Activated CD8-positive, alpha-beta T cell treated with anti-CD3 and anti-CD28 coated beads, Interleukin-2, amount 10 ng/mL, durations not matched to agents 7 days and 5 days (primary cell): Measurements from ENCODE around the gene DDX21. TPM values are rescaled to one million over a fixed set of nuclear protein-coding genes. Genes with fewer than 3 reads are reported as not detected.

Experiments
- ATAC-seq: fragments of 150-1000 bp; cut with Tn5 transposase; one replicate; pipeline ENCODE4 v1.10.0; 2021; ENCODE audit warnings: moderate library complexity
- CTCF ChIA-PET: fragments of 350-600 bp; sonication (Branson Sonifier 250); formaldehyde crosslinking; loops from one replicate; lab custom pipeline; 2021; ENCODE audit warnings: antibody characterized with exemption; lab: Charles Lee
- POLR2A ChIA-PET: fragments of 350-600 bp; sonication (Branson Sonifier 250); formaldehyde crosslinking; loops from one replicate; lab custom pipeline; 2021; ENCODE audit warnings: antibody characterized with exemption; lab: Charles Lee
- DNase-seq: peaks from one replicate; pipeline ENCODE4 v3.0.0-alpha.2; 2020
- H3K27ac Mint-ChIP-seq: one replicate; pipeline ENCODE4 v1.8.0; 2021; ENCODE audit warnings: mild to moderate bottlenecking, mixed read lengths
- H3K27me3 Mint-ChIP-seq: one replicate; pipeline ENCODE4 v1.8.0; 2021; ENCODE audit warnings: low read depth, mixed read lengths
- H3K36me3 Mint-ChIP-seq: one replicate; pipeline ENCODE4 v1.8.0; 2021; ENCODE audit warnings: low read depth, mixed read lengths
- H3K4me1 Mint-ChIP-seq: one replicate; pipeline ENCODE4 v1.8.0; 2021; ENCODE audit warnings: low read depth, mixed read lengths
- H3K4me3 Mint-ChIP-seq: one replicate; pipeline ENCODE4 v1.8.0; 2021; ENCODE audit warnings: mild to moderate bottlenecking, mixed read lengths
- H3K9me3 Mint-ChIP-seq: one replicate; pipeline ENCODE4 v1.8.0; 2022; ENCODE audit warnings: mixed read lengths; ENCODE audit not compliant: insufficient read depth
- total RNA-seq, 2 experiments: library from RNA; stranded (reverse); gene quantifications; one replicate each; pipeline ENCODE4 v1.2.3, GENCODE V29; 2021

DDX21 gene
- total RNA-seq, 2 experiments from 2014 or later, result 94.7 to 94.9 TPM

GRCh38 chr10:69014171-69014570, 58.2 kb downstream of the DDX21 start:
- no peaks in the 10 kb centered on the region for H3K27me3 Mint-ChIP-seq
- no peaks in the 10 kb centered on the region for H3K9me3 Mint-ChIP-seq
- no peak overlapping the region for H3K4me3 Mint-ChIP-seq
- POLR2A ChIA-PET, result interaction anchor here (1.2 kb wide), 1 partner anchor 9 kb away, joined by 3 read pairs; no protein-coding TSS in a partner anchor
- H3K36me3 Mint-ChIP-seq, result peaks cover 34% of the 10 kb centered on the region
- CTCF ChIA-PET, result interaction anchor here (1.3 to 2.5 kb wide), 3 partner anchors 8 to 80 kb away, joined by 4 to 16 read pairs (median 8); no protein-coding TSS in a partner anchor
- no peak for DNase-seq
- no peak for ATAC-seq
- H3K4me1 Mint-ChIP-seq, result peaks cover 8% of the 10 kb centered on the region
- no peak overlapping the region for H3K27ac Mint-ChIP-seq

DNA sequence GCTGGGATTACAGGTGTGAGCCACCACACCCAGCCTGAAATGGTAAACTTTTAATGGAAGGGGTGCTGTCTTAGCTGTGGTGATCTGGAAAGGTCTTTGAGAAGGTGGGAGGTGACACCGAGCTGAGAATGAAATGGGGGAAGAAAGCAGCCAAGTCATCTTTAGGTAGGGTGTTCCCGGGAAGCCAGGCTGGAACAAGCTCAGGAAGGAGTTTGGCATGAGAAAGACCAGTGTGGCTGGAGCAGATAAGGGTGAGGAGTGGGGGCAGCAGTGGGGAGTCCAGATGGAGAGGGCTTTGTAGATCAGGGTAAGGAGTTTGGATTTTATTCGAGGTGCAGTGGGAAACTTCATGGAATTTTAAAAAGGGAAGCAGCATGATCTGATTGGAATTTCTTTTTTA, 62.6 kb downstream of the DDX21 start:
- no peaks in the 10 kb centered on the region for H3K27me3 Mint-ChIP-seq
- peaks cover 13% of the 10 kb centered on the region for H3K36me3 Mint-ChIP-seq
- ChIA-PET CTCF (interaction anchor here (3.4 kb wide), 1 partner anchor 13 kb away, joined by 16 read pairs; no protein-coding TSS in a partner anchor), POLR2A (no interaction called here)
- no peaks in the 10 kb centered on the region for H3K4me1 Mint-ChIP-seq
- no peak overlapping the region for H3K27ac Mint-ChIP-seq
- no peak for ATAC-seq
- H3K9me3 Mint-ChIP-seq, result no peaks in the 10 kb centered on the region
- DNase-seq, result no peak
- no peak overlapping the region for H3K4me3 Mint-ChIP-seq

DNA sequence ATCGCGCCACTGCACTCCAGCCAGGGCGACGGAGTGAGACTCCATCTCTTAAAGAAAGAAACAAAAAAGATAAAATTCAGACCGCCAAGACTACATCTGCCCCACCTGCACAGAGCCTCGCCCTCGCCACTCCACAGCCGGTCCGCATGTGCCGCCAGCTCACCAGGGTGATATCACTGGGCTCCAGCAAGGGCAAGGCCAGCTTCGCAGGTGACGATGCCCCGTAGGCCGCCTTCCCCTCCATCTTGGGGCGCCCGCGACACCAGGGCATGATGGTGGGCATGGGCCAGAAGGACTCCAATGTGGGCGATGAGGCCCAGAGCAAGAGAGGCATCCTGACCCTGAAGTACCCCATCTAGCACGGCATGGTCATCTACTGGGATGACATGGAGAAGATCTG, 66.6 kb downstream of the DDX21 start:
- Mint-ChIP-seq H3K36me3 (peaks cover 7% of the 10 kb centered on the region), H3K27me3 (no peaks in the 10 kb centered on the region), H3K4me3 (no peak overlapping the region), H3K9me3 (no peaks in the 10 kb centered on the region), H3K4me1 (peaks cover 10% of the 10 kb centered on the region), H3K27ac (no peak overlapping the region)
- ChIA-PET POLR2A (no interaction called here), CTCF (no interaction called here)
- ATAC-seq (no peak), DNase-seq (no peak)

DNA sequence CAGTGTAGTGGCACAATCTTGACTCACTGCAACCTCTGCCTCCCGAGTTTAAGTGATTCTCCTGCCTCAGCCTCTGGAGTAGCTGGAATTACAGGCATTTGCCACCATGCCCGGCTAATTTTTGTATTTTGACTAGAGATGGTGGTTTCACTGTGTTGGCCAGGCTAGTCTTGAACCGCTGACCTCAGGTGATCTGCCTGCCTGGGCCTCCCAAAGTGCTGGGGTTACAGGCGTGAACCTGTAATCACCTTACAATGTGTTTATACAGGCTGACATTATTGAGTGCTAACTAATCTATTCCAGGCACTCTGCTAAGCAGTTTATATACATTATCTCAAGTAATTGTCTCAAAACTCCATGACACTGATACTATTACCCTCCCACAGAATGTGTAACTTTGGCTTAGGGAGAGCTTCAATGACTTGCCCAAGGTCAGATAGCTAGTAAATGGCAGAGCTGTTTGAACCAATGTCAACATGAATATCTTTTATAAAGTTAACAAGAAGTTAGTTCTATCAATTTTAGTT, 69.5 kb downstream of the DDX21 start:
- Mint-ChIP-seq H3K4me1 (peaks cover 21% of the 10 kb centered on the region), H3K9me3 (no peaks in the 10 kb centered on the region), H3K27me3 (no peaks in the 10 kb centered on the region), H3K27ac (no peak overlapping the region), H3K4me3 (no peak overlapping the region), H3K36me3 (no peaks in the 10 kb centered on the region)
- DNase-seq (no peak), ATAC-seq (no peak)
- ChIA-PET POLR2A (no interaction called here), CTCF (interaction anchor here (0.7 to 1.6 kb wide), 3 partner anchors 14 to 70 kb away, joined by 3 read pairs; no protein-coding TSS in a partner anchor)

DNA sequence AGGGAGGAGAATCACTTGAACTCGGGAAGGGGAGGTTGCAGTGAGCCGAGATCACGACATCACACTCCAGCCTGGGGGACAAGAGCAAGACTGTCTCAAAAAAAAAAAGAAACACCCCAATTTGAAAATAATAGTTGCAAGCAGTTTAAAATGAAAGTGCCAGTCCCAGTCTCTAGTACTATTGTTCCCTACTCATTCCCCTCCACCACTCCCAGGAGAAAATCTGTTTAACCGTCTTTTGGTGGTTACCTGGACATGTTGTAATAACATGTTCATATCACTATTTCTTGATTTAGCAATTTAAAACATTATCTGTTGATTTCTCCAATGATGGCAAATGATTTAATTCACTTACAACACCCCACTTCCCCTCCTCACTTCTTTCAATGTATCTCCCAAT, 77.3 kb downstream of the DDX21 start:
- POLR2A ChIA-PET, result no interaction called here
- Mint-ChIP-seq H3K36me3 (no peaks in the 10 kb centered on the region), H3K27me3 (peaks cover 6% of the 10 kb centered on the region), H3K27ac (no peak overlapping the region), H3K4me1 (peaks cover 4% of the 10 kb centered on the region), H3K4me3 (no peak overlapping the region), H3K9me3 (no peaks in the 10 kb centered on the region)
- DNase-seq (no peak), ATAC-seq (no peak)
- CTCF ChIA-PET, result no interaction called here

Other genes with a start within 250 kb of the DDX21 start
- 10 to 100 TPM; 85.7 to 95.4 TPM for gene CCAR1, start 234.9 kb upstream of the DDX21 start, total RNA-seq
- under 1 TPM; 0.42 to 0.52 TPM for gene STOX1, start 128.6 kb upstream of the DDX21 start, total RNA-seq
- gene DDX50, start 54.9 kb upstream of the DDX21 start, total RNA-seq, result 10 to 100 TPM; 46.9 to 50.7 TPM
- 10 to 100 TPM; 13.7 to 16.5 TPM for gene KIFBP, start 32.6 kb downstream of the DDX21 start, total RNA-seq
- gene SRGN, start 131.9 kb downstream of the DDX21 start, total RNA-seq, result 100 to 1,000 TPM; 166 to 168 TPM
- 10 to 100 TPM; 53.6 to 61.9 TPM for gene VPS26A, start 168.0 kb downstream of the DDX21 start, total RNA-seq
- 10 to 100 TPM; 35.5 to 36.8 TPM for gene SUPV3L1, start 224.1 kb downstream of the DDX21 start, total RNA-seq